OCI-LY7 (cell line): Measurements from ENCODE around the gene NT5C3A.
"Not testable (repeated sequence)": the region's sequence is repeated elsewhere in the genome, so short reads cannot be mapped to it uniquely, and the experiment has no call there.

Experiments used
- EZH2phosphoT487 ChIP-seq: fragments of 200-600 bp; sonication (generic); IDR thresholded peaks from 2 replicates; pipeline ENCODE4 v1.6.1; 2018; ENCODE audit warnings: low read depth, borderline replicate concordance, mild to moderate bottlenecking, mixed run types, antibody characterized with exemption, low read length, moderate library complexity, mixed read lengths
- TF ChIP-seq, protein P1 (sequence below): fragments of 200-600 bp; sonication (generic); conservative IDR thresholded peaks from 2 replicates; pipeline ENCODE4 v1.5.1; 2014; ENCODE audit warnings: mild to moderate bottlenecking, antibody characterized with exemption, low read length, moderate library complexity, mixed read lengths

DNA sequence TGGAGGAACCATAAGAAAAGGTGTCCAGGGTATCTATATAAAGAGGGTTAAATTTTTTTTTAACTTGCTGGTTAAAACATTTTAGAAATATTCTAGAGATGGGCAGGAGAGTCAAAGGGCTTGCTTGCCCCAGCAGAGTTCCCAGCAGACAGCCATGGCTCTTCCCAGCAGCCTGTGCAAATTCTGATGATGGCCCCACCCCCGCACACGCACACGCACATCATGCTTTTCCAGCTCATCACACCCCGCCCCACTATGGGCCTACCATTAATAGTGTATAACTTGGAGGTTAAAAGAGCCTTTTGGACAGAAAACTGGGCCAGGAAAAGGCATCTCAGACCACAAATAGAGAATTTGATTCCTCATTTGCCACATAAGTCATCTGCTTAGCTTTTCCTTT lies 56.9 kb downstream of the NT5C3A start:
- TF ChIP-seq, protein P1, sequence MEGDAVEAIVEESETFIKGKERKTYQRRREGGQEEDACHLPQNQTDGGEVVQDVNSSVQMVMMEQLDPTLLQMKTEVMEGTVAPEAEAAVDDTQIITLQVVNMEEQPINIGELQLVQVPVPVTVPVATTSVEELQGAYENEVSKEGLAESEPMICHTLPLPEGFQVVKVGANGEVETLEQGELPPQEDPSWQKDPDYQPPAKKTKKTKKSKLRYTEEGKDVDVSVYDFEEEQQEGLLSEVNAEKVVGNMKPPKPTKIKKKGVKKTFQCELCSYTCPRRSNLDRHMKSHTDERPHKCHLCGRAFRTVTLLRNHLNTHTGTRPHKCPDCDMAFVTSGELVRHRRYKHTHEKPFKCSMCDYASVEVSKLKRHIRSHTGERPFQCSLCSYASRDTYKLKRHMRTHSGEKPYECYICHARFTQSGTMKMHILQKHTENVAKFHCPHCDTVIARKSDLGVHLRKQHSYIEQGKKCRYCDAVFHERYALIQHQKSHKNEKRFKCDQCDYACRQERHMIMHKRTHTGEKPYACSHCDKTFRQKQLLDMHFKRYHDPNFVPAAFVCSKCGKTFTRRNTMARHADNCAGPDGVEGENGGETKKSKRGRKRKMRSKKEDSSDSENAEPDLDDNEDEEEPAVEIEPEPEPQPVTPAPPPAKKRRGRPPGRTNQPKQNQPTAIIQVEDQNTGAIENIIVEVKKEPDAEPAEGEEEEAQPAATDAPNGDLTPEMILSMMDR: not testable (repeated sequence)
- not testable (repeated sequence) for TF ChIP-seq EZH2phosphoT487
